ENCODE measurements around the gene SERINC5. TPM values are rescaled to one million over a fixed set of nuclear protein-coding genes. Genes with fewer than 3 reads are reported as not detected.

Gene SERINC5
- total and polyA plus RNA-seq, 2 of the 4 experiments (the other 2 are of a cell fraction), result 5.0 to 8.1 TPM

DNA sequence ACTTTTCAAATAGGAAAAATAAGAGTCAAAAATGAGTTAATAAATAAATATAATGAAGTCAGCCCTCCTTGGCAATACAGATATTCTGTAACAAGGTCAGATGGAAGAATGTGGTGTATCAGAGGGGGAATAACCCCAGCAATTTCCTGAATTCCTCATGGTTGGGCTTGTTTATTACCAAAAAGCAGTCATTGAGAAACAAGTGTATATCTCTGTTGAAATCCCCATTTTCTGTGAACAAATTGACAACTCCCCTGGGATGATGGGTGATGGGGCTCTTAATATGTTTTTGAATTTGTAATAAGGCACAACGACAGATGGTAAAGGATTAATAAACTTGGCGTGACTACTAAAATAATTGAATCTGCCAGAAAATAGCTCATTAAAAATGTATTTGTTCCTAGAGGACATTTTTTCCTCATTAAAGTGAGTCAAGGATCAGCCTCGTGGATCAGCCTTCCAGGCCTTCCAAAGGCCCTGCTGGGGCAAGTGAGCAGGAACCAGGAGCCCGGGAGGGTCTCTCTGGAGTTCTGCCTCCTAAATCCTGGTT lies 186.5 kb downstream of the SERINC5 start:
- DNase-seq (no peak), ATAC-seq (ENCODE audit: low read depth) (peak; percentile 35; the same call in 1 of the 2 replicates)
- intact Hi-C loops (cut with micrococcal nuclease) (no loop called here), in situ Hi-C loops (cut with MboI; ENCODE audit: low sequenced_read_pairs) (no loop called here), dilution Hi-C loops (cut with HindIII; ENCODE audit: low sequenced_read_pairs, unreplicated experiment) (no loop called here)
- H3K14ac ChIP-seq (replicated peaks; ENCODE audit: low read depth, low read length), result no peak overlapping the region
- H3K36me3 ChIP-seq (ENCODE audit: control insufficient read depth, insufficient read depth, low read length), result no peaks in the 10 kb centered on the region
- no peak overlapping the region for H3K4ac ChIP-seq (ENCODE audit: low read depth, low read length)
- H2BK15ac ChIP-seq (ENCODE audit: low read depth, low read length), result no peak overlapping the region
- H3K4me3 ChIP-seq (ENCODE audit: insufficient read depth, low read depth, low read length), result no peak overlapping the region
- no peak overlapping the region for H2AFZ ChIP-seq (replicated peaks; ENCODE audit: low read length, poor library complexity)
- no peak overlapping the region for H3K4me2 ChIP-seq (ENCODE audit: low read depth, low read length)
- no peak overlapping the region for H2AK9ac ChIP-seq (replicated peaks; ENCODE audit: low read depth, low read length, poor library complexity)
- H2BK20ac ChIP-seq (ENCODE audit: low read depth, low read length), result no peak overlapping the region
- H3K27ac ChIP-seq (ENCODE audit: insufficient read depth, low read length), result no peak overlapping the region
- CTCF ChIA-PET, result no interaction called here
- peaks cover 6% of the 10 kb centered on the region; the same call in 1 of the 2 replicates for H3K27me3 ChIP-seq (ENCODE audit: control insufficient read depth, insufficient read depth, low read length)
- no peaks in the 10 kb centered on the region for H3K9me1 ChIP-seq (ENCODE audit: insufficient read depth, low read length)
- H4K91ac ChIP-seq (ENCODE audit: insufficient read depth, low read depth, low read length), result no peak overlapping the region
- H4K20me1 ChIP-seq (ENCODE audit: insufficient read depth, low read length), result no peaks in the 10 kb centered on the region
- H3K9ac ChIP-seq (ENCODE audit: low read depth, low read length), result no peak overlapping the region
- peaks cover 2% of the 10 kb centered on the region; the same call in 1 of the 2 replicates for H3K4me1 ChIP-seq (ENCODE audit: control insufficient read depth, insufficient read depth, low read length)
- no peak overlapping the region for H2BK5ac ChIP-seq (ENCODE audit: low read depth, low read length, poor library complexity, severe bottlenecking)
- no peak overlapping the region for H3K23ac ChIP-seq (ENCODE audit: low read depth, low read length)
- no peaks in the 10 kb centered on the region for H3K79me1 ChIP-seq (ENCODE audit: low read depth in 1 of 2, low read length in 2 of 2)
- H3K9me3 ChIP-seq (ENCODE audit: control insufficient read depth, insufficient read depth, low read length), result no peaks in the 10 kb centered on the region
- no peak overlapping the region for H3K18ac ChIP-seq (ENCODE audit: low read depth, low read length)
- H2AK5ac ChIP-seq (ENCODE audit: low read depth, low read length), result no peak overlapping the region
- no CpG with 5 or more reads among the region's 4 CpGs for whole genome bisulfite sequencing, 2 experiments (ENCODE audit: extremely low coverage in 2 of 2, insufficient read length in 1 of 2)
- TF ChIP-seq MAZ (IDR thresholded peaks at IDR 0.05; ENCODE audit: borderline replicate concordance, low read depth, low read length), result no peak
- POLR2A ChIA-PET (ENCODE audit: unreplicated experiment), result interaction anchor here (0.6 kb wide), 1 partner anchor 10 kb away, joined by 3 read pairs; no protein-coding TSS in a partner anchor
- H3K56ac ChIP-seq (ENCODE audit: extremely low read depth, insufficient read depth, low read length), result no peak overlapping the region
- no TSS peak for BruUV-seq (replicated peaks)
- H4K8ac ChIP-seq (ENCODE audit: low read depth in 2 of 2, low read length in 2 of 2), result no peak overlapping the region
- H2BK120ac ChIP-seq (ENCODE audit: low read depth, low read length), result no peak overlapping the region
- no peak overlapping the region for H4K5ac ChIP-seq (ENCODE audit: low read depth, low read length)
